ENCODE results near the gene RAB44.

- TF ChIP-seq CTCF (conservative IDR thresholded peaks at IDR 0.05 in 1 of 2, IDR thresholded peaks at IDR 0.05 in 1 of 2; ENCODE audit: extremely low read depth in 1 of 2, insufficient read depth in 1 of 2, low read depth in 1 of 2, low read length in 2 of 2) (no peak), EZH2 (IDR thresholded peaks at IDR 0.05; ENCODE audit: borderline replicate concordance, low read length) (no peak)
These were observed 72.3 kb downstream of the RAB44 start for GRCh38 chr6:36769676-36770499.

All from mammary epithelial cell (primary cell).